ENCODE results near the gene QRFP.

- TF ChIP-seq CTCF (IDR thresholded peaks at IDR 0.05) (no peak), POLR2AphosphoS5 (IDR thresholded peaks at IDR 0.05) (no peak), EP300 (IDR thresholded peaks at IDR 0.05) (no peak), POLR2A (IDR thresholded peaks at IDR 0.05) (no peak)
Observed at GRCh38 chr9:130905902-130906734, 9.5 kb upstream of the QRFP start.

All from suprapubic skin (tissue), 4 donors.